G401 (cell line): ENCODE data around the gene EMID1. TPM values are rescaled to one million over a fixed set of nuclear protein-coding genes. Genes with fewer than 3 reads are reported as not detected.
"Not testable (repeated sequence)": the region's sequence is repeated elsewhere in the genome, so short reads cannot be mapped to it uniquely, and the experiment has no call there.

ENCODE experiments used
- DNase-seq: peaks from one replicate; pipeline ENCODE4 v3.0.0-alpha.2; 2015; ENCODE audit warnings: low spot score
- in situ Hi-C: cut with HindIII; loops from 2 replicates; pipeline ENCODE4 v1.10.0; 2016; ENCODE audit warnings: low sequenced_read_pairs, mixed read lengths
- total RNA-seq: library from RNA; depleted of rRNA; stranded (reverse); fragments of >200 nt; shearing (Covaris generic); gene quantifications from 2 replicates; pipeline ENCODE4 v1.2.3, GENCODE V29; 2014

EMID1 gene
- total RNA-seq, 1 experiment from 2014 or later = 7.9 TPM

DNA sequence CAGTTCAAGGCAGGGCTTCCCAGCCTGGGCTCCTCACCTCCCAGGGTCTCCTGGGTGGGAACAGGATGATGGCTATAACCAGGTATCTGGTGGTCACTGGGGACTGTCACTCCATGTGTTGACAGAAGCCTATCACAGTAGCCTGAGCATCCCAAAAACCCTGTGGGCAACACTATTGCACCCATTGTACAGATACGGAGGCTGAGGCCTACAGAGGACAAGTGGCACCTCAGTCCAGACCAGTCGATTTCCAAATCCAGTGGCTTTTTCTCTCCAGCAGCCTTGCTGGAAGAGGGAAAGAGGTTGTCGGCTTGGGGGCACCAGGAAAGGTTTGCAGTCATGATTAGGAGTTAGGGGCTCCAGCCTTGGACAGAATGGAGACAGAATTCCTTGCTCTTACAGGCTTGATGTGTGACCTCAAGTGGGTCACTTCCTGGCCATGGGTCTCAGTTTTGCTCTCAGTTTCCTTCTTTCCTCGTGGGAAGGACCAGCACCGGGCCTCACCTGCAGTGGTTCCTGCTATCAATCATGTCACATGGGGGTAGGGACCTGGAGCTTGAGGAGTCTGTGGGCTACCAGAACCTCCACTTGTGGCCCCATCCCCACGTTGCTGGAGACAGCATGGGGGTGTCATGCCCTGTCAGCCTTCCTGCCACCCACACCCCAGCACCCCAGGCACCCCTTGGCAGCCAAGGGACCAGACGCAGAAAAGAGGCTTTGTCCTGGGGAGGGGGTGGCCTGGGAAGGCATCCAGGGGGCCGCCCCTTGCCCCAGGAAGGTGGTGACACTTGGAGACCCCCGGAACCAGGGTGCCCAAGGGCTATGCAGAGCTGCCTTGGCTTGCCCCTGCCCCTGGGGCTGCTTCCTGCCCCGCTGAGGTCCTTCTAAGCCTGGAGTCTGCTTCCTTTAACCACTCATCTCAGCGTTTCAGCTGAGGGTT is 2.1 kb downstream of the EMID1 start:
- no peak for DNase-seq
- in situ Hi-C loops = loop anchor here (5.0 kb wide), 1 partner anchor 201 kb away; no protein-coding TSS in a partner anchor

DNA sequence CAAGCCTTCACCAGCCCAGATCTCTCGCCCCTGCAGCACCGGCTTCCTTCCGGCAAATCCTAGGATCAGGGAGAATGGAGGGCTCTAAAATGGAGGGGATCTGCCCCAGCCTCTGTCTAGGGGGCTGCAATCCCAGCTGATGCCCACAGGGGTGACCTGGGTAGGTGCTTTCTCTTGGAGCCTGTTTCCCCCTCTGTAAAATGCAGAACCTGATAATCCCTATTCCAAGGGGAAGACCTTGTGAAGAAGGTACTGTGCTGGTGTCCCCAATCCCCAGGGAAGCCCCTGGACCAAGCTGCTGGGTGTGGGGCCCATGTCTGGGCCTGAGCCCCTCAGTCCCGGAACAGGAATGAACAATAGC is 2.8 kb downstream of the EMID1 start:
- DNase-seq = no peak
- in situ Hi-C loops = loop anchor here (5.0 kb wide), 1 partner anchor 201 kb away; no protein-coding TSS in a partner anchor

DNA sequence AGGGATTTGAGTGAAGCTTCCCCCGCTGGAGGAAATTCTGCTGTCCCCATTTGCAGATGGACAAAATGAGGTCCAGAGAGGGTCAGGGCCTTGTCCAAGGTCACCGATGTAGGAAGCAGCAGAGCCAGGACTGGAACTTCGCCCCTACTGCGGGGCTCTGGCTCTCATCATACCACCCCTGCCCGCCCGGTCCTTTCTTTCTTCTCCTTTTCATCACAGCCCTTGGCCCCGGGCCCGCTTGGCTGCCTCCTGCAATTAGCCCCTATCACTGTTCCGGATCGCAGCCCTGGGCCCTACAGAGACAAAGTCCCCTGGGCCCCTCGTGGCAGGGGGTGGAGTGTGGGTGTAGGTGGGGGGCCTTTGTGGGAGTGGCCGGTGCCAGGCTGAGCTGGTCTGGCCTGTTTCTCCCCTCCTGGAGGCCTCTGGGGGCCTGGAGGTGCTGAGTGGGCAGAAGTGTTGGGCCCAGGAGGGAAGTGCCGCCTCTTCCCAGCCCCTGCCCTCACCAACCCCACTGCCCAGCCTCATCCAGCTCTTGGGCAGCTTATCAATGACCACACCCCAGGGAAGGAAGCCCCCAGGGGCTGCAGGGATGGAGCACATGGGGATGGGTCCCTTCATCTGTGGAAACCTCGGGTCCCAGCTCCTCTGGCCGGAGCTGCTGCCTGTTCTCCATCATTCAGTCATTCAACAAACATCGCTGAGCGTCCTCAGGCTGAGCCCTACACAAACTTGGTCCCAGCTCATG is 3.4 kb downstream of the EMID1 start:
- no peak for DNase-seq
- in situ Hi-C loops = loop anchor here (5.0 kb wide), 1 partner anchor 202 kb away; no protein-coding TSS in a partner anchor

DNA sequence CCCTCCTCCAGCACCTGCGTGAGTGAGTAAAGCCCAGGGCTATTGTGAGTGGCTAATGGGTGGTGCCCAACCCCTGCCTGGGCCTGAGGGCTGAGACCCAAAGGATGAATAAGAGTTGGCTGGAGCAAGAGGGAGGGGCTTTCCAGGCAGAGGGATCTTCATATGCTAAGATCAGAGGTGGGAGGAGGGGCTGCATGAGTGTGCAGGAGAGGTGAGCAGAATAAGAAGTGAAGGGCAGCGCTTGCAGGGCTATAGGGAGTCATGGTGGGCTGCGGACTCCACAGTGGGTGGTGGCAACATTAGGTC is 3.9 kb downstream of the EMID1 start:
- DNase-seq = no peak
- in situ Hi-C loops = loop anchor here (5.0 kb wide), 1 partner anchor 202 kb away; no protein-coding TSS in a partner anchor

DNA sequence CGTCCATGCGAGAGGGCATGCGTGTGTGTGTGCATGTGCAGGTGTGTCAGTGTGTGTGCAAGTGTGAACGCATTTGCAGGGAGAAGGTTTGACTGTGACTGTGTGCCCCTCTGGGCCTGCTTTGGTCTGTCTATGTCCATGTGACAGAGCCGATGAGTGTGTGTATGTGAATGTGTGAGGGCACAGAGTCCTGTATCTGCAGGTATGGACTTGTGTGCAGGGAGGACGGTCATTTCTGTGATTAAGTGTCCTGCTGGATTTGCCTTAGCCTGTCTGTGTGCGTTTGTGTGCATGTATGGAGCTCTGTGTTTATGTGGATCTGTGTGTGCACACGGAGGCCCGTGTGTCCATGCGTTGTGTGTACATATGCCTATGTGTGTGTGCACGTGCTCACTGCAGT is 5.4 kb downstream of the EMID1 start:
- in situ Hi-C loops = no loop called here

DNA sequence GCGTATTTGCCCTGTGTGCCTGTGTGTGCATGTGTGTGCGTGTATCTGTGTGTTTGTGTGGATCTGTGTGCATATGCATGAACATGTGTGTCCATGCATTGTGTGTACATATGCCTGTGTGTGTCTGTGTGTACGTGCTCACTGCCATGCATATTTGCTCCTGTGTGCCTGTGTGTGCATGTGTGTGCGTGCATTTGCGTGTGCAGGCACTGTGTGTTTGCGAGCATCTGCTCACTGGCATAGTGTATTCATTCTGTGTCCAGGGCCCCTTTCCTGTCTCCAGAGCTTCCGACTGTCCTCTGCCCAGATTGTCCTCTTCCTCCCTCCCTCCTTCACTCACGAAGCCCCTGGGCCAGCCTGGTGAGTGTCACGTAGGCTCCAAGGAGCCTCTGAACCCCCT is 5.8 kb downstream of the EMID1 start:
- in situ Hi-C loops = no loop called here
- no peak for DNase-seq

More for the DNA sequence above, 5.4 kb downstream of the EMID1 start:
- no peak for DNase-seq

DNA sequence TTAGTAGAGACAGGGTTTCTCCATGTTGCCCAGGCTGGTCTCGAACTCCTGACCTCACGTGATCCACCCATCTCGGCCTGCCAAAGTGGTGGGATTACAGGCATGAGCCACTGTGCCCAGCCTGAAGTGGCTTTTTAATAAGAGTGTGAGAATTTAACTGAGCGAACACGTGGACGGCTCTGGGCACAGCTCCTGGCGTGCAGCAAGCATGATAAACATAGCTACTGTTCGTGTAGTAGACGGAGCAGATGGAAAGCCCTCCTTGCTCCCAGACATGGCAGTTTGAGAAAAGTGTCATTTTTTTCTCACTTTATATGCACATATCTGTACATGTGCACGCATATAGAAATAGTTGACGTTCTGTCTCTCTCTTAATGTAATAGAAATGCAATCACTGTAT is 7.0 kb downstream of the EMID1 start:
- in situ Hi-C loops = no loop called here
- DNase-seq = peak; percentile 62

DNA sequence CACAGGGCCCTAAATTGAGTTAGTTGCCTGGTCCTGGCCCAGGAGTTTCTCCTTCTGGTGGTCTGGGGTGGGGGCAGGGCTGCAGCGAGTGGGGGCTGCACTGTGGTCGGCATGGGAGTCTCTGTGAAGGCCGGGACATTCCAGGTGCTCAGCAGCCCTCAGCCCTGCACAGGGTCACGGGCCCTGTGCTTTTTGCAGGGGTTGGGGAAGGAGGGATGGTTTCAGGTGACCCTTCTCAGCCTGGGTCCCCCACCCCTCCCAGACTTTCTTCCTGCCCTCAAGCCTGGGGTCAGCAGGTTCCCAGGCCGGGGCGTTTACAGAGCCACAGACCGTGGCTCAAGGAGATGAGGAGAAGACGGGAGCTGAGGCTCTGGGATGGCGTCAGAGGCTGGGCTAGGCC is 7.8 kb downstream of the EMID1 start:
- no peak for DNase-seq
- in situ Hi-C loops = no loop called here

DNA sequence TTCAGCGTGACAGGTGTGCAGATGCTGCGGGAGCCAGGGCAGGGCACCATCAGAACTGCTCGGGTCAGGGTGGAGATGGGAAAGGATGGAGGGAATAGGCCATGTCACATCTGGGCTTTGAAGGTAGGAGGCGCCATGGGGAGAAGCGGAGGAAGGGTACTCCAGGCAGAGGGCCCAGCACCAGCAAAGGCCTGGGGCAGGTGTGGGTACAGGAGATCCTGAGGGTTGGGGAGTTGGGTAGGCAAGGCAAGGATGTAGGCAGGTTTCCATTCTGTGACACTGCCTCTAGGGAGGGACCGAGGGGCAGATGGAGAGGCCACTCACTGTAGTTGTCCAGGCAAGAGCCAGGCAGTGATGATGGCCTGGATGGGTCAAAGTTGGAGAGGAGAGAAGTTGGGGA is 8.5 kb downstream of the EMID1 start:
- DNase-seq = no peak
- in situ Hi-C loops = no loop called here

DNA sequence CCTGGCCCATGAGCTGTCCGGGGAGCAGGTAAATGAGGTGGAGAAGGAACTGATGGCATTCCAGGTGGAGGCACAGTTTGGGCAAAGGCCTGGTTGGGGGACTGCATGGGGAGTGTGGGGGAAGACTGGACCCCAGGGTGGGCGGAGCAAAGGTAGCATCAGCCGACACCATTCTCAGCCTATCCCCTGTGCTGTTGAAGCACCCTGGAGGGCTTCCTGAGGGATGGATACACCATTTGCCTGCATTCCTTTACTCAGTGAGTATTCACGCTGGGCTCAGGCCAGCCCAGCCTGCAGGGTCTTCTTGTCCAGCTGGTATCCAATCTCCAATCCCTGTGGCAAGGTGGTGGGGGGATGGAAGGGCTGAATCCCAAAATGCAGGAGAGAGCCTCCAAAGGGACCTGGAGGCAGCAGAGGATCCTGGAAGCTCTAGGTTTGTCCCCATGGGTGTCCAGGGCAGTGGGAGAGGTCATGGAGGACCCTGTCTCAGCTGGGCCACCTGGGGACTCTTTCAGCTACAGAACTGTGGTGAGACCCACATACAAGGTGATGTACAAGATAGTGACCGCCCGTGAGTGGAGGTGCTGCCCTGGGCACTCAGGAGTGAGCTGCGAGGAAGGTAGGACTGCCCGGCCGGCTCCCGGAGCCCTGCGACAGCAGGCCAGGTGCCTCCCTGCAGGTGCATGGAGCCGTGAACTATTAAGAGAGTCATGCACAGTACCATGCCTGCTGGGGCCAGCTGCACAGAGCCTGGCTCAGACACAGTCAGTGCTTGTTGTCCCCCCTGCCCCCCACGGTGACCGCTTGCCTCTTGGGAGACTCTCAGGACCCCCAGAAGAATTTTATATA is 9.5 kb downstream of the EMID1 start:
- in situ Hi-C loops = no loop called here
- DNase-seq = no peak

DNA sequence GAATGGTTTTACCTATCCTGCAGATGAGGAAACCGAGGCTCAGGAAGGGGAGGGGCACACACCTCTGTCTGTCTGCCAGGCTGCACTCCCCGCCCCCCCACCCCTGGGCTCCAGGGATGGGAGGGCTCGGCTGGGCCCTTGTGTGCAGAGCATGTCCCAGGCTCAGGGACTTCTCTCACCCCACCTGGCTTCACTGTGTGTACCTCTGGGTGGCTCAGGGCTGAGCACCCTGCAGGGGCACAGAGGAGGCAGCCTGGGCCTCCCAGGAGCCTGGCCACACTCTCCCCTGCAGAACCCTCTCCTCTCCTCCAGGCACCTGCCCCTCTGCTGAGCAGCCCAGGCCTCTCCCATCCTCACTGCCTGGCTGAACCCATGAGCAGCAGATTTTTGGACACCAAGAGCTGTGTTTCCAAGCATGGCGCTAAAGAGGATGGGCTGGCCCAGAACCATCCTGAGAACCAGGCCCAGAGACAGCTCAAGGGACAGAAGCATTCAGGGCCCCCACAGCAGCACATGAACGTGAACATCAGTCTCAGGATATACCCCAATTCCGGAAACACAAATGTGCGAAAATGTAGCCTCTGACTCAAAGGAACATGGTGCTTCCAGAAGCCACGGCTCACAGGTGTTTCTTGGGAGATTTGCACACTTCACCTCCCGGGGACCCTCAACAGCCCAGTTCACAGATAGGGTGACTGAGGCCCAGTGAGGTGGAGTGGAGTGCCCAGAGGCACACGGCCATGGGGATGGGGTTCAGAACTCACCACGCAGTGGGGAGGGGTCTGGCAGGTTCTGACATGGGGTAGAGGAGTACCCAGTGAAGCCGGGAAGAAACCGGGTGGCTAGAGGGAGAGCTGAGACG is 10.5 kb downstream of the EMID1 start:
- no peak for DNase-seq
- in situ Hi-C loops = no loop called here

DNA sequence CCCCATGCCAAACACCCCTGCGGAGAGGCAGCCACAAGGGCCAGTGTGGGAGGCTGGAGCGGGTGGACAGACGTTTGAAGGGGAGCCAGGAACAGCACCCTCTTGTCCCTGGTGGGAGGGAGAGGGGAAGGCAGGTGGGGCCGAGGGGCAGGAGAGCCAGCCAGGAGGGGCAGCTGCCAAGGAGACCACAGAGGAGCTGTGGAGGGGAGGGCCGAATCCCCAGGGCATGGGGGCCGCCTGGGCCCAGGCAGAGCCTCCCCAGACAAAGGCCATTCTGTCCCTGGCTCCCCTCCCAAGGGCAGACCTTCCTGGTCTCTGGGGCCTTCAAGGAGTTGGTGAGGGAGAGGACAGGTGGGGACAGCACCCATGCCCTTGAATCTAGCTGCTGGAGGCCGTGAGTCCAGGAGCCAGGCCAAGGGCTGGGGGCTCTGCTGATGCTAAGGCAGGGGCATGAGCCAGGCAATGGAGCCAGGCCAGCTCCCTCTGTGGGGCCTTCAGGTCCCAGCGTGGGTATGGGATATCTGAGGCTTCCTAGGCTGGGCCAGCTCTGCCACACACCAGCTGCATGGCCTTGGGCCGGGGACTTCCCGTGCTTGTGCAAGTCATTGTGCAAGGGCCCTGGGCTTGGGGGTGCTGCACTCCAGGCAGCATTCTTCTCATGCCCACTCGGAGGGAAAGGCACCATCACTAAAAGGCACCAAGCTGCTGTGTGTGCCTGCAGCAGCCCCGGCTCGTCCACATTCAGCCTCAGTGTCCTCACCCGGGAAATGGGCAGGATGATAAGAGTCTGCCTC is 11.4 kb downstream of the EMID1 start:
- in situ Hi-C loops = no loop called here
- DNase-seq = no peak

DNA sequence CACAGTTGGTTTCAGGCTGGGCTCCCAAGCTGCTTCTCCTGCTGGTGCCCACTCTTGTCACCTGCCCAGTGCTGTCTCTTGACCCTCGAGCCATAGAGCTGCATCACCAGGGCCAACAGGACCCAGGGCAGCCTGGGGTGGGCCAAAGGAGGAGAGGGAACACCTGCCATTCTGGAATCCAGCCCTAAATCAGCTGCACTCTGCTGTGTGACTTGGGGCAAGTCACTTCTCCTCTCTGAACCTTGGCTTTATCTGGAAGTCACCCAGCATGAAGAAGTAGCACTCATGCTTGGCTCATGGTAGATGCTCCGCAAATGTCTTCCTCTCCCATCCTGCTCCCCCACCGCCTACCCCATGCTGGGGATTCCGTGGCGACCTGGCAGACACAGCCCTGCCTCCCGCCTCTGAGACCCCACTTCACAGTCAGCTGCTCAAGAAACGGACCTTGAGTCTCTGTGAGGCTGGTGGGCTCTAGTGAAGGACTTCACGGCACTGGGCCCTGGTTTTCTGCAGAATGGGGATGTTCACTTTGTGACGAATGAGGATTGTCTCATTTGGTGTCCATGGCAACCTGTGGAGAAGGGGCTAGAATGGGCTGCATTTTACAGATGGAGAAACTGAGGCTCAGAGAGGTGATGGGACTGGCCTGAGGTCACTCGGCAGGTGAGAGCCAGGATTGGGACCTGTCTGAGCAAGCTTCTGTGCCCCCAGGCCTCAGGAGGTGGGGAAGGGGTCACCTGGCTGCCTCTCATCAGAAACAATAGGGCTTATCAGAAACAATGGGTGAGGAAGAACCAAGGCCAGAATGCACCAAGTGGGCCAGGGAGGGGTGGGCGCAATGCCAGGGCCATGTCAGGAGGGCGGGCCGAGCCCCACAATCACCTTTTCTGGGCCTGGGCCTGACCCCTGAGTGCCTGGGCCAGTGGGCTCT is 12.4 kb downstream of the EMID1 start:
- no peak for DNase-seq
- in situ Hi-C loops = no loop called here

DNA sequence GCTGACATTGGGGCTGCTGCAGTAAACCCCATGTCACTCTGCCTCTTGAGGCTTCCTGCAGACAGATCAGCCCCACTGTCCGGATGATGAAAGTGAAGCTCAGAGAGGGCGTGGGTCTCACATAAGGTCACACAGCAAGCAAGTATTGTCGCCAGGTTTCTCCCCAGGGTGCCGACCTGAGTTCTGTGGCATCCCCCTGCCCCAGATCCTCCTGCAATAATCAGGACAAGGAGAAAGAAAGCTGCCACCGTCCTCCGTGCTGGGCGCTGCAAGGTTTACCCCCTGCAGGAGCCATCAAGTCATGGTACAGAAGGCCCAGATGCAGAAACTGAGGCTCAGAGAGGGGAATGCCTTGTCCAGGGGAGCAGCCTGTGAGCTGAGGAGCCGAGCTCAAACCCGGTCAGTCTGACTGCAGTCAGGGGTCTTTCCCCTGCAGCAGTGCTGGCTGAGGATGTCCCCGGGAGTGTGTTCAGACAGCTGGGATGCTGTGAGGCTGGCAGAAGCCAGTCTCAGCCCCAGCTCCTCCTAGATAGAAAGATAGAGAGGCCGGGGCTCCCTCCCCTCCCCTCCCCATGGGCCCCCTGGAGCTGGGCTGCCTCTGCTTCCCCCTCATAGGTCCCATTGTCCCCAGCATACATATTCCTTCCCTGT is 13.2 kb downstream of the EMID1 start:
- in situ Hi-C loops = no loop called here
- DNase-seq = no peak

DNA sequence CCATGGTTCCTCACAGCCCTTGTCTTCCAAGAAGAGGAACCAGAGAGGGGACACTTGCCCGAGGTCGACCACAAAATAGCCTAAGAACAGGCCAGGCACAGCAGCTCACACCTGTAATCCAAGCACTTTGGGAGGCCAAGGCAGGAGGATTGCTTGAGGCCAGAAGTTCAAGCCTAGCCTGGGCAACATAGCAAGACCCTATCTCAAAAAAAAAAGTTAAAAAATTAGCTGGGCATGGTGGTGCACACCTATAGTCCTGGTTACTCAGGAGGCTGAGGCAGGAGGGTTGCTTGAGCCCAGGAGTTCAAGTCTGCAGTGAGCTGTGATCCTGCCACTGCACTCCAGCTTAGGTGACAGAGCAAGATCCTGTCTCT is 13.7 kb downstream of the EMID1 start:
- DNase-seq, in situ Hi-C loops: not testable (repeated sequence)

DNA sequence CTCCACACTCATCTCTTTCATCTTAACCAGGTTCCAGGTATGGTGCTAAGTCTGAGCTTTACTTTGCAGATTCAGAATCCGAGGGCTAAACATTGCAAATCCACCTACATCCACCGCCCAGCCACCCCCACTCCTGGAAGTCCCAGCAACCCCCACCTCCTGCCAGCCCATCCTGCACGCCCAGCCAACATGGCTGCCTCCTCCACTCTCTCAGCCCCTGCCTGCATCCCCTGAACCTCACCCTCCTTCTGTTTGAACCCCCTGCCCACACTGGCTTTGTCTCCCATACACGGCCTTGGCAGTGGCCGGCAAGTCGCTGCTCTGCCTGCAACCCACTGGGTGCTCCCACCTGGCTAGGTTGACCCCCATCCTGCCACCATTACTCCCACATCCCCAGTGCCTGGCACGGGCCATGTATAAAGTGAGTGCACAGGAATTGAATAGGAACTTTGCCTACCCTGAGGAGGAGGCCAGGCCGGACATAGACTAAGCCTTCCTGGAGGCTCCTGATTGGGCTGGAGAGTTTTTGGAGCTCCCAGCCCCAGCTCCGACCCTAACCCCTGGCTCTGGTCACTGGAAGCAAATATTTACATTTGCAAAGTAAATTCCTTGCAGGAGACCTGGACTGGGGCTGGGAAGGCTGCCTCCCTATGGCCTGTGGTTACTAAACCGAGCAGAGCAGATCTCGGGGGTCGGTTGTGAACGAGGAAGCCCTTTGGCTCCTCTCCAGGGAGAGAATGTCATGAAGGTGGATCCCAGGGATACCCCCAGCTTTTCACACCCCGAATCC is 14.4 kb downstream of the EMID1 start:
- in situ Hi-C loops = no loop called here

More for the DNA sequence above, 14.4 kb downstream of the EMID1 start:
- no peak for DNase-seq
